ENCODE data around the gene DDC.

- TF ChIP-seq POLR2A (IDR thresholded peaks at IDR 0.05) (no peak), CTCF (IDR thresholded peaks at IDR 0.05 in 8 of 11, conservative IDR thresholded peaks at IDR 0.05 in 3 of 11) (no peak)
These were observed 57.2 kb downstream of the DDC start for GRCh38 chr7:50507898-50508470.
